Left colon (tissue), 2 donors: ENCODE results near the gene CHDH. TPM values are rescaled to one million over a fixed set of nuclear protein-coding genes. Genes with fewer than 3 reads are reported as not detected.

Experiments
- ATAC-seq: fragments of 200-7000 bp; cut with Tn5 transposase; one replicate; pipeline ENCODE4 v1.9.1; 2020; ENCODE audit warnings: mild to moderate bottlenecking, moderate library complexity
- DNase-seq, 2 donors: peaks; one replicate each; pipeline ENCODE4 v3.0.0-alpha.2; 2020
- intact Hi-C, 2 donors: fragments of 100-400 bp; cut with DNase I in 1 of 2; cut with micrococcal nuclease in 1 of 2; formaldehyde crosslinking; loops; one replicate each; pipeline versions ENCODE4 v1.11.2 to v1.14.0; 2022; cut with DNase I, micrococcal nuclease
- total RNA-seq, 2 donors: library from RNA; stranded (reverse); fragmentation: NEBNext Ultra II Directional; extraction: Animal tissue kit (Norgen Biotek cat#: 25700); gene quantifications; one replicate each; pipeline ENCODE4 v1.2.1, GENCODE V29; 2021
- donor health status: DM: no; HTN: no; CAD: no.
- donor health status: DM: yes; HTN: yes; CAD: no.

CHDH gene
- total RNA-seq, 2 donors from 2014 or later: 30.6 to 34.1 TPM

DNA sequence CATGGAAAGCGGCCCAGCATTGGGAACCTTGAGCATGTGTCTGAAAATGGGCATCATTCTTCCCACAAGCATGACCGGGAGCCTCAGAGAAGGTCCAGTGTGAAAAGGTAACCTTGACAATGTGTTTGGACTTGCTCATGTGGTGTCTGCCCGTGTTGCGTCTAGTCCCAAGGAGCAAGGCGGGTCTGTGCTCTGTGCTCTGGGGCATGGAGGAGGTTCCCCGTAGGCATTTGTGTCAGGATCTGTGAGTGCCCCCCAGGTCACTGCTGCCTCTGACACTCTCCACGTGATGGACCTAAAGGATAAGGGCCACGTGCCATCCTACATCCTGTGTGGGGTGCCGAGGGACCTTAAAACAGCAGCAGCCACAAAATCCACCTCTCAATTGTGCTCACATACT is 44.9 kb downstream of the CHDH start:
- ATAC-seq (no peak), DNase-seq (no peak)
- intact Hi-C loops: no loop called here

DNA sequence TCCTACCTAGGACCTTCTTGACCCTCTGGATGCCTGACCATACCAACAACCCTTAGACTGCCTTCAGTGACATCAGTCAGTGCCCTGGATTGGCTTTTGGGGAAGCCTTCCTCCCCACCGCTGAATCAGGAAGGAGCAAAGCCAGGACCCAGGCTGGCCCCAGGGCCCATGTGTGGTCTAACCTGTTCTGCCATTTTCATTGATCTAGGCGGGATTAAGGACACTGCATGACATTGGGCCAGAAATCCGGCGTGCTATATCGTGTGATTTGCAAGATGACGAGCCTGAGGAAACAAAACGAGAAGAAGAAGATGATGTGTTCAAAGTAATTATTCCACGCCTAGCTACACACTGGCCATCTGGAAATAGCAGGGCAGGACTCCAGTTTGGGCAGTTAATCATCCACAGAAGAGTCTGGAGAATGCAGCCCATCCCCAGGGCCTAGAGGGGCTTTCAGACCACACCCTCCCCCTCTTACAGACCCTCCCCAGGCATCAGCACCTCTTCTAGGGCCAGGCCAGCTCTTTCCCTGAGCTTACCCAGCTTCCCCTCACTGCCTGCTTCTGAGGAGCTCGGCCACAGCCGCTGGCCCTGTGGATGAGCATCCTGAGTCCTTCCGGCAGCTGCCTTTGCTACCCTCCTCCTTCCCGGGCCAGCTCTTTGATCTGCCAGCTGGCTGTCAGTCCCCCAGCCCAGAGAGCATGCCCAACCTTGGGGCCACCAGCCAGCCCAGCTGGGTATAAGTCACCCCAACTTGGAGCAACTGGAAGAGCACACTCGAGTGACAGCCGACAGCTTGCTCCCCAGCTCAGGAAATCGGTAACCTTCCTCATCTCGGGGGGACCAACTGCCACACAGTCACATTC is 45.9 kb downstream of the CHDH start:
- ATAC-seq (no peak), DNase-seq (no peak)
- intact Hi-C loops: no loop called here

DNA sequence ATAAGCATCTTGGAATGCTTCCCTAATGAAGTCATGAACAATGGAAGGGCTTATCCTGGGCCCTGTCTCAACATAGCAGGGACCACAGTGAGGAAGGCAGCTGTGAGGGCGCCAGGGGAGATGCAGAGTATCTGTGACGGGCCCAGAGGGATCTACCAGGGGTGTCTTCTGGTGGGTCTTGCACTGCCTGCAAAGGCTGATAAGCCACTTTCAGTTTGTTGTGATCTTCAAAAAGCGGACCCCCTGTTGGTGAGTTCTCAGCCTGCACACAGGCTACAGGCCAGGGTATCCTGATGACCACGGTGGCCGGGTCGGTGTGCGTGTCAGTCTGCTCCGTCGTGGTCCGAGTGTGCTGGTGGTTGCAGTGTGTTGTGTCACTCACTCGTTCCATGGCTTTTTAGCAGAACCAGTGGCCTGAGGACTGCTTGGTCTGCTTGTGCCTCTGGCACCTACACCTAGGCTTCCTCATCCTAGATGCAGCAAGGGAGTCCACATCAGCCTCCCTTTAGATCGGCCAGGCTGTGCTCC is 46.8 kb downstream of the CHDH start:
- intact Hi-C loops: no loop called here
- no peak for ATAC-seq
- DNase-seq: no peak

DNA sequence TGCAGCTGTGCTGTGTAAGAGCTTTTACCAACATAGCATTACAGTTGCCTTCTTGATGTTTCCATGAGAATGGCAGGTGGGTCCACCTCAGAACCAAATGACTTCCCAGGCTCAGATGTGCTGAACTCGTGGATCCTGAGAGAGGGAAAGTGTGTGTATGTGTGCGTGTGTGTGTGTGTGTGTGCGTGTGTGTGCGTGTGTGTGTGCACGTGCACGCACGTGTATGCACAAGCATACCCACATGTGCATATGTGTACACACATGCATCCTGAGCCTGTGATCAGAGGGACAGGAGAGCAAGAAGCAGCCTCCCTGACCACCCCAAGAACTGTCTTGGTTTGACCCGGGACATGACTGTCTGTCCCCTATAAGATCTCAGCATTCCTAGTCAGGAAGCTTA is 48.1 kb downstream of the CHDH start:
- intact Hi-C loops: no loop called here
- no peak for ATAC-seq
- DNase-seq: no peak

- intact Hi-C loops: no loop called here
- DNase-seq (peak in 1 of 2 donors; percentile 52), ATAC-seq (peak; percentile 88)
Measured at GRCh38 chr3:53795789-53796560, 50.2 kb downstream of the CHDH start.

- intact Hi-C loops: no loop called here
- DNase-seq (no peak), ATAC-seq (no peak)
Measured at GRCh38 chr3:53795176-53795575, 51.0 kb downstream of the CHDH start.

DNA sequence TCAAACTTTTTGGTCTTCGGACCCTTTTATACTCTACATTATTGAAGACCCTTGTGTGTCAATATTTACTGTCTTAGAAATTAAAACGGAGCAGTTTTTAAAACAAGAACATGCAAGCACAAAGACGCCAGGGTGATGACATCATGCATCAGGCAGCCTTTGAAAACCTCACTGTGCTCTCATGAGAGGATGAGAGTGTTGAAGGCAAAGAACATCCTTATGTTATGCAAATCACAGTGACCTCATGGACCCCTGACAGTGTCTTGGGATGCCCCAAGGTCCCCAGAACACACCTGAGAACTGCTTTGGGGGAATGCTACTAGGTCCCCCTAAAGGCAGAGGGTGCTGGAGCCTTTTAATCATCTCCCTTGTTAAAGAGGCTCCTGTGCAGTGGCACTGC is 51.6 kb downstream of the CHDH start:
- no peak for ATAC-seq
- intact Hi-C loops: no loop called here

GRCh38 chr3:53792866-53793265 is 53.4 kb downstream of the CHDH start:
- intact Hi-C loops: no loop called here
- ATAC-seq: no peak
- no peak for DNase-seq

More for the DNA sequence above, 51.6 kb downstream of the CHDH start:
- no peak for DNase-seq

- intact Hi-C loops: no loop called here
- DNase-seq (no peak), ATAC-seq (no peak)
Measured at GRCh38 chr3:53791317-53791716, 54.9 kb downstream of the CHDH start.

- no peak for ATAC-seq
- intact Hi-C loops: no loop called here
- DNase-seq: no peak
Measured at GRCh38 chr3:53790470-53790869, 55.7 kb downstream of the CHDH start.

- no peak for DNase-seq
Measured at GRCh38 chr3:53789459-53789858, 56.8 kb downstream of the CHDH start.

GRCh38 chr3:53788038-53788437 is 58.2 kb downstream of the CHDH start:
- intact Hi-C loops: no loop called here
- ATAC-seq: no peak
- no peak for DNase-seq

More at GRCh38 chr3:53789459-53789858, 56.8 kb downstream of the CHDH start:
- ATAC-seq: no peak
- intact Hi-C loops: no loop called here

DNA sequence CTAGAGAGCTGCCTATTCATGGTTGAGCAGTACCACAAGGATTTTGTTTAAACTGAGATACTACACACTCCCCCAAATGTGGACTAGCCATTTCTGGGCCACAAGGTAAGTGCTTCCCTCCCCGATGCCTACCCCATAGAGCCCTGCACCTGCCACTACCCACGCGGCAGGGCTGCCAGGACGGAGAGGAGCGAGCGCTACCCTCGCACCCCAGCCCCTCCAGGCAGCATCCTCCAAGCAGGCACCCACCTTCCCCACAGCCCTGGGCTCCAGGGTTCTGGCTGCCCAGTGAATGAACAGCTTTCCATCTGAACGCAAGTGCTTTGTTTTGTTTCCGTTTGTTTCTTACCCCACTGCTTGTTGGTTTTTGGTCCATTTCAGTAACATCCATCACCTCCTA is 59.2 kb downstream of the CHDH start:
- no peak for DNase-seq
- ATAC-seq: no peak
- intact Hi-C loops: no loop called here

DNA sequence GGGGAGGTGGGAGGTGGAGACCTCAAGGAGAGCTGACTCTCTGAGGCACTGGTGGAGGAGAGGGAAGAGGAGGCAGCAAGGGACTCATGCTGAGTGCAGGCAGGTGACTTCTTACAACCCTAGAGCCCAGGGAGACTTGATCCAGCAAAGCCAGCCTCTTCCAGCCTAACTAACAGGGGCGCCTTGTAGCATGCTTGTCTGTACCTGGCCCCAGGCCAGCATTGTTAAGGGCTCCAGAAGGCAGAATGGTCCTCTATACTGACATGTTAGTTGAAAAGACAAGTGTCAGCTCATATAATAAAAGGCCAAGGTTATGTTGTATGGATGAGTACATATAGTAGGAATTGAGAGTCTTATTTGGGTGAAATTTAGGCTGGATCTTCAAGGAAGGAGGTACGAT is 65.4 kb downstream of the CHDH start:
- intact Hi-C loops: no loop called here
- DNase-seq (no peak), ATAC-seq (no peak)

DNA sequence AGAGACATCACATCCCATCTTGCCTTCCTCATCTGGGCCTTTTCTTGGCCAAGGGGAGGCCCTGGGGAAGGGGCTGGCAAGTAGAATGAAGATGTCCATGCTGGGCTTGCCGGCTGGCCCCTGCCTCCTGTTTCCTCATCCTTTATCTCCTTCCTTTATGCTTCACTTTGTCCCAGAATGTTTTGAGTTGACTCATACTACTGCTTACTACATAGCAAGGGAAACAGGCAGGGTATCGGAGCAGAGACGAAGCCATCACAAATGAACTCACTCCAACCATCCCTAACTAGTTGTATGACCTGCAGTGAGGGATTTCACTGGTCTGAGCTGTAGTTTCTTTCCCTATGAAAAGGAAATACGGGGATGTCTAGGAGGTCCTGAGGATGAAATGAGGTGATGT is 66.0 kb downstream of the CHDH start:
- DNase-seq: no peak
- ATAC-seq: no peak
- intact Hi-C loops: no loop called here

DNA sequence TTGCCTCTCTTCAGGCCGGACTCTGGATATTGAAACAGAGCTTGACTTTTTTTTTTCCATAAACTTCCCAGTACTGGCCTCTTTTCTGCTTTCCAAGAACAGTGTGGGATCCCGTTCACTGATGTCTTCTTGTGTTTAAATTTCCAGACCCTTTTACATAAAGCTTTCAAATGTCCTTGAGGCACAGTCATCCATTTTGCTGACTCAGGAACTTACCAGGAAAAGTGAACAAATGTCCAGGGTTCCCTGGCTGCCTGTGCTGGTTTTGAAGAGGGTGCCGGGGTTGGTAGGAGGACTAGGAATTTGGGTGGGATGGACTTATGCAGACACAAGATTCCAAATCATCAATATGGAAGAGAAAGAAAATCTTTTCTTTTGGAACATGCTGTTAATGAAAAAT is 68.1 kb downstream of the CHDH start:
- DNase-seq (no peak), ATAC-seq (no peak)

DNA sequence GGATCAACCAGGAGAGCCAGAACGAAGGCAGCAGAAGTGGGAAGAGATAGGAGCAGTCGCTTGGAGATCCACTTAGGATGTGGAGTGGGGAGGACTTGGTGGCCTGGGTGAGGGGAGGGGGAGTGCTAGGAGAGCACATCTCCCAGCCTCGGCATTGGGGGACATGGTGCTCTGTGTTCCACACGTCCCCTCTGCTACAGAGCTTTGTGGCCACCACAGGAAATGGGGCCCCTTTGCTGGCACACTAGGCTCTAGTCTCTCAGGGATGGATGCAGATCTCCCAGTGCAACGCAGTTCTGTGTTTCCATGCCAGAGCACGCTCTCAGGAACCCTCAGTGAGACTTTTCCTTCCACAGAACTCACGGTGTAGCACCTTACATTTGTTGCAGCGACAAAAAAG is 68.8 kb downstream of the CHDH start:
- DNase-seq (no peak), ATAC-seq (no peak)
- intact Hi-C loops: no loop called here

More for the DNA sequence above, 68.1 kb downstream of the CHDH start:
- intact Hi-C loops: no loop called here

DNA sequence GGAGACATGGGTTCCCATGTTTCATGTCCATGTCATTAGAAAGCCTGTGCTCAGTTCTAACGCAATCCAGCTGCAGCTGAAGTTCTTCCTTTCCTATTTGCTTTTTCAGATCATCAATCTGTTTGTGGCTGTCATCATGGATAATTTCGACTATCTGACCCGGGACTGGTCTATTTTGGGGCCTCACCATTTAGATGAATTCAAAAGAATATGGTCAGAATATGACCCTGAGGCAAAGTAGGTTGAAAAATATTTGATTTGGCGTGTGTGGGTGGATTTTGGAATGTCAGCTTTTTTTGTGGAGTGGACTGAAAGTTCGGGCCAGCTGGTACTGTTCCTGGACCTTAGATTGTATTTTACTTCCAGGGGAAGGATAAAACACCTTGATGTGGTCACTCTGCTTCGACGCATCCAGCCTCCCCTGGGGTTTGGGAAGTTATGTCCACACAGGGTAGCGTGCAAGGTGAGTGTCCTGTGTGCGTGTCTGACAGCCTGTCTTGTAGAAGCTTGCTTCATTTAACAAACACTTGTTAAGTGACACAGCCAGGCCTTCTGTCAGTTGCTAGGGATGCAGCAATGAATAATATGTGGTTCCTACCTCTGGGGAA is 69.6 kb downstream of the CHDH start:
- DNase-seq (no peak), ATAC-seq (no peak)
- intact Hi-C loops: no loop called here

GRCh38 chr3:53775834-53776251 is 70.4 kb downstream of the CHDH start:
- ATAC-seq (no peak), DNase-seq (no peak)
- intact Hi-C loops: no loop called here

DNA sequence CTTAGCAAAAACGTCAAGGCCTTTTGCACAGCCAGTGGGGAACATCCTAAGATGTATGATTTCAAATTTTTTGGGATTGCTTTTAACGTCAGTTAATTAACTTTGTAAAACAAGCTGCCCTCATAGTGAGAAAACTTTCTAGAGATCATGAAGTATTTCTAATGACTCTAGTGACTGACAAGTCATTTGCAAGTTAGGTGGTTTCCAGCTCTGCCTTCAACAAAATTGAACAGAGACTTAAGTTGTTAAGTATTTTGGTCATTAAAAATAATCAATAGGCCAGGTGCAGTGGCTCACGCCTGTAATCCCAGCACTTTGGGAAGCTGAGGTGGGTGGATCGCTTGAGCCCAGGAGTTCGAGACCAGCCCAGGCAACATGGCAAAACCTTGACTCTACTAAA is 71.2 kb downstream of the CHDH start:
- intact Hi-C loops: no loop called here
- ATAC-seq: no peak
- DNase-seq: no peak
